Endometrial microvascular endothelial cells (primary cell): ENCODE data around the gene FBXW10. TPM values are rescaled to one million over a fixed set of nuclear protein-coding genes. Genes with fewer than 3 reads are reported as not detected.
"Not testable (repeated sequence)": the region's sequence is repeated elsewhere in the genome, so short reads cannot be mapped to it uniquely, and the experiment has no call there.

Source experiments
- in situ Hi-C: cut with HindIII; loops from 2 replicates; pipeline ENCODE4 v1.10.0; 2017; ENCODE audit warnings: low sequenced_read_pairs, low pct_unique_long_range_greater_than_20kb; ENCODE audit errors: inconsistent ontology term
- total RNA-seq: library from RNA; depleted of rRNA; stranded (reverse); fragments of >200 nt; gene quantifications from one replicate; pipeline ENCODE4 v1.2.3, GENCODE V29; 2015; ENCODE audit errors: inconsistent ontology term

The FBXW10 gene
- total RNA-seq = not detected

GRCh38 chr17:18743699-18744421, at the start of gene FBXW10:
FBXW10 (plus strand) TSS chr17:18744054; CDS start chr17:18744245, 191 bp downstream.
- in situ Hi-C loops = not testable (repeated sequence)

- in situ Hi-C loops = not testable (repeated sequence)
These were observed 48.7 kb upstream of the FBXW10 start for GRCh38 chr17:18695143-18695542.

- in situ Hi-C loops = not testable (repeated sequence)
These were observed 45.3 kb upstream of the FBXW10 start for GRCh38 chr17:18698473-18699103.

- in situ Hi-C loops = not testable (repeated sequence)
These were observed 37.9 kb upstream of the FBXW10 start for GRCh38 chr17:18705955-18706354.

GRCh38 chr17:18708215-18708614, 35.6 kb upstream of the FBXW10 start:
- in situ Hi-C loops = not testable (repeated sequence)

- in situ Hi-C loops = not testable (repeated sequence)
These were observed 31.4 kb upstream of the FBXW10 start for GRCh38 chr17:18712354-18712999.

- in situ Hi-C loops = not testable (repeated sequence)
These were observed 25.0 kb upstream of the FBXW10 start for GRCh38 chr17:18718643-18719427.

GRCh38 chr17:18719428-18720110, 24.3 kb upstream of the FBXW10 start:
- in situ Hi-C loops = not testable (repeated sequence)

- in situ Hi-C loops = not testable (repeated sequence)
These were observed 21.9 kb upstream of the FBXW10 start for GRCh38 chr17:18721775-18722547.

GRCh38 chr17:18722612-18723011, 21.2 kb upstream of the FBXW10 start:
- in situ Hi-C loops = not testable (repeated sequence)

GRCh38 chr17:18723509-18723908, 20.3 kb upstream of the FBXW10 start:
- in situ Hi-C loops = not testable (repeated sequence)

- in situ Hi-C loops = not testable (repeated sequence)
These were observed 11.4 kb upstream of the FBXW10 start for GRCh38 chr17:18732438-18732837.

GRCh38 chr17:18733350-18733749, 10.5 kb upstream of the FBXW10 start:
- in situ Hi-C loops = not testable (repeated sequence)

- in situ Hi-C loops = not testable (repeated sequence)
These were observed 4.0 kb upstream of the FBXW10 start for GRCh38 chr17:18739616-18740391.

GRCh38 chr17:18741228-18741627, 2.6 kb upstream of the FBXW10 start:
- in situ Hi-C loops = not testable (repeated sequence)

- in situ Hi-C loops = not testable (repeated sequence)
These were observed 872 bp downstream of the FBXW10 start for GRCh38 chr17:18744726-18745125.

- in situ Hi-C loops = not testable (repeated sequence)
These were observed 2.7 kb downstream of the FBXW10 start for GRCh38 chr17:18746551-18746950.
